H1 (cell line): ENCODE measurements around the gene MCM7.

Experiments used
- CEBPB ChIP-seq: IDR thresholded peaks from 2 replicates; pipeline ENCODE4 v1.6.1; 2012; ENCODE audit warnings: low read depth, low read length
- CHD7 ChIP-seq: fragments of 300-600 bp; sonication (generic); IDR thresholded peaks from 2 replicates; pipeline ENCODE4 v1.7.1; 2012; ENCODE audit warnings: low read length, moderate library complexity, mild to moderate bottlenecking, inconsistent platforms; ENCODE audit not compliant: insufficient replicate concordance
- CREB1 ChIP-seq: IDR thresholded peaks from 2 replicates; pipeline ENCODE4 v1.6.1; 2012; ENCODE audit warnings: inconsistent platforms
- EZH2 ChIP-seq: fragments of 200-600 bp; sonication (generic); IDR thresholded peaks from 2 replicates; pipeline ENCODE4 v1.7.1; 2012; ENCODE audit warnings: low read depth, mild to moderate bottlenecking, moderate library complexity, low read length, inconsistent platforms; ENCODE audit not compliant: severe bottlenecking
- HDAC6 ChIP-seq: IDR thresholded peaks from one replicate; pipeline ENCODE4 v1.7.1; 2012; ENCODE audit warnings: low read depth, mild to moderate bottlenecking, inconsistent platforms, low read length, moderate library complexity
- NRF1 ChIP-seq: IDR thresholded peaks from 2 replicates; pipeline ENCODE4 v1.6.1; 2011; ENCODE audit warnings: mild to moderate bottlenecking, low read depth, low read length, improper control_type of control experiment
- POLR2A ChIP-seq, 2 experiments: IDR thresholded peaks; 1 replicate in 1 of 2; 2 replicates in 1 of 2; pipeline ENCODE4 v1.6.1; 2011; ENCODE audit warnings: low read depth in 2 of 2, low read length in 2 of 2, mild to moderate bottlenecking in 2 of 2; ENCODE audit errors: control extremely low read depth in 1 of 2
- POLR2AphosphoS5 ChIP-seq: IDR thresholded peaks from 2 replicates; pipeline ENCODE4 v1.6.1; 2011; ENCODE audit warnings: low read depth, low read length
- YY1 ChIP-seq: IDR thresholded peaks from 2 replicates; pipeline ENCODE4 v1.6.1; 2011; ENCODE audit warnings: low read depth, mild to moderate bottlenecking, low read length

- peak; percentile 29; the same call in 1 of the 2 replicates for TF ChIP-seq POLR2AphosphoS5
- TF ChIP-seq POLR2A (IDR thresholded peaks at IDR 0.05; ENCODE audit: control extremely low read depth in 1 of 2, low read depth in 2 of 2, low read length in 2 of 2): peak; percentile 1 to 62; a peak in 1 of 3 replicates
- no peak for TF ChIP-seq YY1
- no peak for TF ChIP-seq NRF1
- no peak for TF ChIP-seq CHD7
- no peak for TF ChIP-seq CREB1
- no peak for TF ChIP-seq EZH2
- TF ChIP-seq HDAC6: no peak
- TF ChIP-seq CEBPB: no peak
Measured at GRCh38 chr7:100095704-100096103, 5.5 kb downstream of the MCM7 start.
